GM12892 (cell line): Measurements from ENCODE around the gene MICALL1.
"Not testable (repeated sequence)": the region's sequence is repeated elsewhere in the genome, so short reads cannot be mapped to it uniquely, and the experiment has no call there.

Experiments
- DNase-seq: peaks from one replicate; pipeline ENCODE4 v3.0.0; 2011; ENCODE audit not compliant: insufficient read length
- FAIRE-seq: peaks from 2 replicates; lab custom pipeline; 2011; peaks lifted over from hg19 to GRCh38; lab: Jason Lieb, UNC
- POLR2A ChIP-seq: IDR thresholded peaks from 2 replicates; pipeline ENCODE4 v1.6.1; 2011; ENCODE audit warnings: low read depth, low read length, control low read depth
- POLR2AphosphoS5 ChIP-seq: IDR thresholded peaks from 2 replicates; pipeline ENCODE4 v1.6.1; 2011; ENCODE audit warnings: low read depth, low read length, control low read depth
- TAF1 ChIP-seq: IDR thresholded peaks from 2 replicates; pipeline ENCODE4 v1.6.1; 2011; ENCODE audit warnings: low read depth, mild to moderate bottlenecking, control low read depth, low read length, borderline replicate concordance

MICALL1 gene

DNA sequence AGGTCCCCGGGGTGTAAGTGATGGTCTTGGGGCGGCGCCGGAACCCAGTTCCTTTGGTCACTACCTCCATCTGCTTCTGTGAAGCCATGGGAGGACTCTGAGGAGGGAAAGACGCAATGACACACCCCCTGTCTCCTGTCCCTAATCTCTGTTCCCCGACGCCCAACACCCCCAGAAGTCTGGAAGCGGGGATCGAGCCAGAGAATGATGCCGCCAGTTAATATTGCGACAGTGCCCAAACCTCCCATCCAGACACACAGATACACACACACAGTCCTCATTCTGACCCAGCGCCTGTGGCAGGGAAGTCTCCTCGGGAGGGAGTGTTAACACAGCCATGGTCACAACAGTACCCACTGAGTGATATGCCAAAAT is 47.0 kb downstream of the MICALL1 start:
- TF ChIP-seq POLR2A: no peak
- TF ChIP-seq POLR2AphosphoS5: no peak
- no peak for TF ChIP-seq TAF1
- no peak for FAIRE-seq
- no peak for DNase-seq

GRCh38 chr22:37953437-37954179 is 47.5 kb downstream of the MICALL1 start, which contains the start of the genes C22orf23 and POLR2F:
Gene C22orf23 (minus strand): TSS chr22:37953601. CDS start chr22:37953149, 452 bp downstream.
Gene POLR2F (plus strand): TSS chr22:37953699. CDS start chr22:37953788, 89 bp downstream.
- FAIRE-seq (peak; percentile 99), DNase-seq (peak; percentile 97)
- peak; percentile 21; the same call in 1 of the 2 replicates for TF ChIP-seq TAF1
- TF ChIP-seq POLR2A: peak; percentile 90
- TF ChIP-seq POLR2AphosphoS5: peak; percentile 83

GRCh38 chr22:37954686-37955085 is 48.6 kb downstream of the MICALL1 start:
- FAIRE-seq (no peak), DNase-seq (no peak)
- TF ChIP-seq POLR2A: no peak
- TF ChIP-seq POLR2AphosphoS5: no peak
- no peak for TF ChIP-seq TAF1

GRCh38 chr22:37955825-37956397 is 49.8 kb downstream of the MICALL1 start:
- not testable (repeated sequence) for DNase-seq, FAIRE-seq

GRCh38 chr22:37957232-37957631 is 51.1 kb downstream of the MICALL1 start:
- FAIRE-seq (no peak), DNase-seq (no peak)
- TF ChIP-seq POLR2A (no peak), TAF1 (no peak), POLR2AphosphoS5 (no peak)

- FAIRE-seq: no peak
- DNase-seq: no peak
- TF ChIP-seq POLR2AphosphoS5: no peak
- no peak for TF ChIP-seq POLR2A
- no peak for TF ChIP-seq TAF1
Measured at GRCh38 chr22:37959231-37959825, 53.2 kb downstream of the MICALL1 start.

DNA sequence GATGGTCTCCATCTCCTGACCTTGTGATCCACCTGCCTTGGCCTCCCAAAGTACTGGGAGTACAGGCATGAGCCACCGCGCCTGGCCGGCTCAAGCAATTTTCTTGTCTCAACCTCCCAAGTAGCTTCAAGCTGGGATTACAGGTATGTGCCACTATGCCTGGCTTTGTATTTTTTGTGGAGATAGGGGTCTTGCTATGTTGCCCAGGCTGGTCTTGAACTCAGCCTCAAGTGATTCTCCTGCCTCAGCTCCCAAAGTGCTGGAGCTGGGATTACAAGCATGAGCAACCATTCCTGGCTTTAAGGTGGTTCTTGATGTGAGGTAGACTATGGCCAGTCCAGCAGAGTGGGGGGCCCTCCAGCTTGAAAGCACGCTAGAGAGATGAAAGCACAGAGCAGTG is 55.0 kb downstream of the MICALL1 start:
- DNase-seq: no peak
- no peak for FAIRE-seq
- TF ChIP-seq TAF1: no peak
- no peak for TF ChIP-seq POLR2AphosphoS5
- TF ChIP-seq POLR2A: no peak

DNA sequence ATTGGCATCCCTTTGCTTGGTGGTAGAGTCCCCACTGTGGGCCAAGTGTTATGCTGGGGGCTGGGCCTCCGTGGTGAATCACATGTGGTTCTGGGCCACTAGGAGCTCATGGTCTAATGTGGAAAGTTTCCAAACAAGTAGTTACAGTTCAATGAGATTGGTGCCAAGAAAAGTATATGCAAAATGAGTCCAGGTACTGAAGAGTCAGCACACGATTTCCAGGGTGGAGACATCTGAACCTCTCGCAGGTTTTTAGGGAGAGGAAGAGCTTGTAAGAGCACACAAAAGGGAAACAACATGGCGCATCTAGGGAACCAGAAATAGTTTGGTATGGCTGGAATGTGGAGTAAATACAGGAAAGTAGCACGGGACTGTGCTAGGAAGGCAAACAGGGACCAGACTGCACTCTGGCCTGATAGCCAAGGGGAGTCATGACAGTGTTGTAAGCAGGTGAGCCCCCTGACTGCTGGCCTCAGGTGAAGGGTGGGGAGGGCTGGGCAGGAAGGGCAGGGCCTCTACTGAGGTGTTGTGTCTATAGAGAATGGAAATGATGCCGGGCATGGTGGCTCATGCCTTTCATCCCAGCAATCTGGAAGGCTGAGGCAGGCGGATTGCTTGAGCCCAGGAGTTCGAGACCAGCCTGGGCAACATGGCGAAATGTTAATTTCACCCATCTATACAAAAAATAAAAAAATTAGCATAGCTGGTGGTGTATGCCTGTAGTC is 60.0 kb downstream of the MICALL1 start:
- FAIRE-seq (no peak), DNase-seq (no peak)
- TF ChIP-seq POLR2A (no peak), POLR2AphosphoS5 (no peak), TAF1 (no peak)

DNA sequence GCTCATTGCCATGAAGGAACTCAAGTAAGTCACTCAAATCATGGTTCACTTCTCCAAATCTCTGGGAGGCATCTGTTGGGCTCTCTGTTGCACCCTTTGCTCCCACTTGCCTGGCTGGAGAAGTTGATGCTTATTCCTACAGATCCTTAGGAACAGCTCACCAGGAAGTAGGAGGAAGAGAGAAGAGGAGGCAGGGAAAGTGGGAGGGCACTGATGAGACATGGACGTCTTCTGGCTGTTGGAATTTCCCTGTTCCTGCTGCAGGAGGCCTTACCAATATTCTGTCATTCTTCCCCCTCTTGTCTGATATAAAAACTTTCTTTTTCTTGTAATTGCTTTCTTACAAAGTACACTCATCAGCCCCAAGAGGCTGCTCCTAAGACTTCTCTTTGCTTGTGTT is 61.0 kb downstream of the MICALL1 start:
- FAIRE-seq (no peak), DNase-seq (no peak)
- no peak for TF ChIP-seq POLR2AphosphoS5
- TF ChIP-seq POLR2A: no peak
- TF ChIP-seq TAF1: no peak

- DNase-seq: no peak
- no peak for FAIRE-seq
- no peak for TF ChIP-seq POLR2A
- TF ChIP-seq TAF1: no peak
- no peak for TF ChIP-seq POLR2AphosphoS5
Measured at GRCh38 chr22:37967637-37968451, 61.7 kb downstream of the MICALL1 start.
